PFSK-1 (cell line): ENCODE measurements around the gene TAF4.

Experiments
- FOXP2 ChIP-seq: optimal IDR thresholded peaks from 2 replicates; pipeline ENCODE3; 2011; ENCODE audit warnings: borderline replicate concordance, control low read depth, inconsistent platforms; ENCODE audit not compliant: insufficient read depth; ENCODE audit errors: extremely low read length, extremely low read depth
- POLR2AphosphoS5 ChIP-seq: IDR thresholded peaks from 2 replicates; pipeline ENCODE4 v1.6.1; 2012; ENCODE audit warnings: low read depth, mild to moderate bottlenecking, control low read depth, low read length, moderate library complexity
- SIN3A ChIP-seq: IDR thresholded peaks from 2 replicates; pipeline ENCODE4 v1.6.1; 2012; ENCODE audit warnings: mild to moderate bottlenecking, low read length, moderate library complexity, borderline replicate concordance; ENCODE audit not compliant: insufficient read depth
- TAF1 ChIP-seq: IDR thresholded peaks from 2 replicates; pipeline ENCODE4 v1.6.1; 2012; ENCODE audit warnings: low read length, control low read depth, borderline replicate concordance; ENCODE audit not compliant: insufficient read depth
- TF ChIP-seq, protein P1 (sequence below), 2 experiments: IDR thresholded peaks; 2 replicates each; pipeline versions ENCODE4 v1.6.1 to v1.8.0; 2011 to 2012; ENCODE audit warnings: low read depth in 2 of 2, low read length in 2 of 2, control low read depth in 1 of 2, inconsistent platforms in 1 of 2, mild to moderate bottlenecking in 1 of 2, moderate library complexity in 1 of 2; ENCODE audit not compliant: insufficient read depth in 1 of 2

Gene TAF4

DNA sequence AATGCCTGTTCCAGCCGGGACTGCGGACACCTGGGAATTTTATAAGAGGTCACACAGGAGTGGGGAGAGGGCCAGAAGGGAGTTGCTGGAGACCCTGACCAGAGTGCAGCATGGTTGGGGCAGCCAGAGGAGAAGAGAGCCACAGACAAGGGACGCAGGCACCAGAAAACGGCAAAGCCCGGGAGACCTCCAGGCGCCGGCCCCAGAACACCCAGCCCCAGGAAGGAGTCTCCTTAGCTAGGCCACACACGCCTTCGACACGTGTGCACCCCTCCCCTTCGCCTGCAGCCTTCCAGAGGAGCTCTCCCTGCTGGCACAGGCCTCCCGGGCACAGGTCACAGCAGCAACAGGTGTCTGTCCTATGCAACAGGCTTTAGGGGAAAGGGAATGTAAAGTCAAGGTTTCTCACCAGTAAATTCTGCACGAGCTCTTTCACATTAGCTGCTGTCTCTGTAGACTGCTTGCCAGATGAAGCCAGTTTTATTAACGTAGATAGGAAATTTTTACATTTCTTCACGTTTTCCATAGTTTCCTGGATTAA is 57.0 kb downstream of the TAF4 start:
- TF ChIP-seq, protein P1, sequence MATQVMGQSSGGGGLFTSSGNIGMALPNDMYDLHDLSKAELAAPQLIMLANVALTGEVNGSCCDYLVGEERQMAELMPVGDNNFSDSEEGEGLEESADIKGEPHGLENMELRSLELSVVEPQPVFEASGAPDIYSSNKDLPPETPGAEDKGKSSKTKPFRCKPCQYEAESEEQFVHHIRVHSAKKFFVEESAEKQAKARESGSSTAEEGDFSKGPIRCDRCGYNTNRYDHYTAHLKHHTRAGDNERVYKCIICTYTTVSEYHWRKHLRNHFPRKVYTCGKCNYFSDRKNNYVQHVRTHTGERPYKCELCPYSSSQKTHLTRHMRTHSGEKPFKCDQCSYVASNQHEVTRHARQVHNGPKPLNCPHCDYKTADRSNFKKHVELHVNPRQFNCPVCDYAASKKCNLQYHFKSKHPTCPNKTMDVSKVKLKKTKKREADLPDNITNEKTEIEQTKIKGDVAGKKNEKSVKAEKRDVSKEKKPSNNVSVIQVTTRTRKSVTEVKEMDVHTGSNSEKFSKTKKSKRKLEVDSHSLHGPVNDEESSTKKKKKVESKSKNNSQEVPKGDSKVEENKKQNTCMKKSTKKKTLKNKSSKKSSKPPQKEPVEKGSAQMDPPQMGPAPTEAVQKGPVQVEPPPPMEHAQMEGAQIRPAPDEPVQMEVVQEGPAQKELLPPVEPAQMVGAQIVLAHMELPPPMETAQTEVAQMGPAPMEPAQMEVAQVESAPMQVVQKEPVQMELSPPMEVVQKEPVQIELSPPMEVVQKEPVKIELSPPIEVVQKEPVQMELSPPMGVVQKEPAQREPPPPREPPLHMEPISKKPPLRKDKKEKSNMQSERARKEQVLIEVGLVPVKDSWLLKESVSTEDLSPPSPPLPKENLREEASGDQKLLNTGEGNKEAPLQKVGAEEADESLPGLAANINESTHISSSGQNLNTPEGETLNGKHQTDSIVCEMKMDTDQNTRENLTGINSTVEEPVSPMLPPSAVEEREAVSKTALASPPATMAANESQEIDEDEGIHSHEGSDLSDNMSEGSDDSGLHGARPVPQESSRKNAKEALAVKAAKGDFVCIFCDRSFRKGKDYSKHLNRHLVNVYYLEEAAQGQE (IDR thresholded peaks at IDR 0.05; ENCODE audit: insufficient read depth in 1 of 2, low read depth in 2 of 2, low read length in 2 of 2): no peak
- TF ChIP-seq POLR2AphosphoS5: no peak
- no peak for TF ChIP-seq FOXP2
- no peak for TF ChIP-seq TAF1
- TF ChIP-seq SIN3A: no peak

- TF ChIP-seq POLR2AphosphoS5 (no peak), FOXP2 (no peak), TAF1 (no peak), SIN3A (no peak)
- TF ChIP-seq, protein P1 (IDR thresholded peaks at IDR 0.05; ENCODE audit: insufficient read depth in 1 of 2, low read depth in 2 of 2, low read length in 2 of 2): no peak
Measured at GRCh38 chr20:62007127-62007647, 58.5 kb downstream of the TAF4 start.

DNA sequence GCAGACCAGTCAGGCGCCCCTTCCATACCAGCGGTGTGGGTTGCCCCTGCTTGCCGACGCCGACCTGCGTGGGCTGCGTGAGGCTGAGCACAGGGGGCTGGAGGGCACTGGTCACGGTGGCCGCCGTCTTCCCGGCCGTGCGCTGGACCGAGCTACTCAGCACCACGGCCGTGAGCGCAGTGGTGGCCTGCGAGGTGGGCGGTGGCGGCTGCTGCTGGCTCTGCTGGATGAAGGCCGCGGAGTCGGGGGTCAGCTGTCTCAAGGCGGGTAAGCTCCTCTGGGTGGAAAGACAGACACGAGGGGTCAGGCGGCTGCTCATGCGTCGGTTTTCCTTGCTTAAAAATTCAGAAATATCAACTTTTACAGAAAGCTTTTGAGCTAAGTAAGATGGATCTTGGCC is 59.2 kb downstream of the TAF4 start:
- TF ChIP-seq SIN3A (no peak), TAF1 (no peak), FOXP2 (no peak), POLR2AphosphoS5 (no peak)
- TF ChIP-seq, protein P1 (IDR thresholded peaks at IDR 0.05; ENCODE audit: insufficient read depth in 1 of 2, low read depth in 2 of 2, low read length in 2 of 2): no peak

GRCh38 chr20:62004614-62005013 is 61.1 kb downstream of the TAF4 start:
- TF ChIP-seq TAF1: no peak
- TF ChIP-seq POLR2AphosphoS5: no peak
- no peak for TF ChIP-seq FOXP2
- TF ChIP-seq SIN3A: no peak
- TF ChIP-seq, protein P1 (IDR thresholded peaks at IDR 0.05; ENCODE audit: insufficient read depth in 1 of 2, low read depth in 2 of 2, low read length in 2 of 2): no peak
